Measurements from ENCODE around the gene HEG1.
"Not testable (repeated sequence)": the region's sequence is repeated elsewhere in the genome, so short reads cannot be mapped to it uniquely, and the experiment has no call there.

The HEG1 gene

GRCh38 chr3:125055913-125056745 is at the start of gene HEG1:
TSS of gene HEG1 (minus strand) at chr3:125055997. CDS start at chr3:125055890, 107 bp downstream.
- in situ Hi-C loops (cut with HindIII; ENCODE audit: low sequenced_read_pairs) = no loop called here

- in situ Hi-C loops (cut with HindIII; ENCODE audit: low sequenced_read_pairs) = no loop called here
Measured at GRCh38 chr3:125105116-125105515, 49.3 kb upstream of the HEG1 start.

GRCh38 chr3:125104639-125105038 is 48.8 kb upstream of the HEG1 start:
- in situ Hi-C loops (cut with HindIII; ENCODE audit: low sequenced_read_pairs) = no loop called here

GRCh38 chr3:125103406-125103805 is 47.6 kb upstream of the HEG1 start:
- in situ Hi-C loops (cut with HindIII; ENCODE audit: low sequenced_read_pairs) = no loop called here

- in situ Hi-C loops (cut with HindIII; ENCODE audit: low sequenced_read_pairs) = no loop called here
Measured at GRCh38 chr3:125102470-125102869, 46.7 kb upstream of the HEG1 start.

GRCh38 chr3:125098611-125099291 is 43.0 kb upstream of the HEG1 start:
- in situ Hi-C loops (cut with HindIII; ENCODE audit: low sequenced_read_pairs) = no loop called here

- in situ Hi-C loops (cut with HindIII; ENCODE audit: low sequenced_read_pairs) = no loop called here
Measured at GRCh38 chr3:125090649-125091048, 34.9 kb upstream of the HEG1 start.

GRCh38 chr3:125087768-125088391 is 32.1 kb upstream of the HEG1 start:
- in situ Hi-C loops (cut with HindIII; ENCODE audit: low sequenced_read_pairs) = no loop called here

- in situ Hi-C loops (cut with HindIII; ENCODE audit: low sequenced_read_pairs) = no loop called here
Measured at GRCh38 chr3:125085166-125085565, 29.4 kb upstream of the HEG1 start.

- in situ Hi-C loops (cut with HindIII; ENCODE audit: low sequenced_read_pairs) = no loop called here
Measured at GRCh38 chr3:125083776-125084175, 28.0 kb upstream of the HEG1 start.

GRCh38 chr3:125082339-125082738 is 26.5 kb upstream of the HEG1 start:
- in situ Hi-C loops (cut with HindIII; ENCODE audit: low sequenced_read_pairs) = not testable (repeated sequence)

- in situ Hi-C loops (cut with HindIII; ENCODE audit: low sequenced_read_pairs) = no loop called here
Measured at GRCh38 chr3:125080077-125080476, 24.3 kb upstream of the HEG1 start.

GRCh38 chr3:125079675-125080045 is 23.9 kb upstream of the HEG1 start:
- in situ Hi-C loops (cut with HindIII; ENCODE audit: low sequenced_read_pairs) = no loop called here

GRCh38 chr3:125078951-125079674 is 23.3 kb upstream of the HEG1 start:
- in situ Hi-C loops (cut with HindIII; ENCODE audit: low sequenced_read_pairs) = no loop called here

GRCh38 chr3:125077864-125078263 is 22.1 kb upstream of the HEG1 start:
- in situ Hi-C loops (cut with HindIII; ENCODE audit: low sequenced_read_pairs) = no loop called here

- in situ Hi-C loops (cut with HindIII; ENCODE audit: low sequenced_read_pairs) = no loop called here
Measured at GRCh38 chr3:125076464-125076863, 20.7 kb upstream of the HEG1 start.

- in situ Hi-C loops (cut with HindIII; ENCODE audit: low sequenced_read_pairs) = no loop called here
Measured at GRCh38 chr3:125075738-125076137, 19.9 kb upstream of the HEG1 start.

- in situ Hi-C loops (cut with HindIII; ENCODE audit: low sequenced_read_pairs) = no loop called here
Measured at GRCh38 chr3:125073390-125073905, 17.7 kb upstream of the HEG1 start.

GRCh38 chr3:125072749-125073389 is 17.1 kb upstream of the HEG1 start:
- in situ Hi-C loops (cut with HindIII; ENCODE audit: low sequenced_read_pairs) = no loop called here

- in situ Hi-C loops (cut with HindIII; ENCODE audit: low sequenced_read_pairs) = no loop called here
Measured at GRCh38 chr3:125072301-125072700, 16.5 kb upstream of the HEG1 start.

All from DLD1 (cell line).